Muscle of leg (tissue), 11 donors: ENCODE data around the gene SOAT1. TPM values are rescaled to one million over a fixed set of nuclear protein-coding genes. Genes with fewer than 3 reads are reported as not detected.
"Not testable (repeated sequence)": the region's sequence is repeated elsewhere in the genome, so short reads cannot be mapped to it uniquely, and the experiment has no call there.

ENCODE experiments used
- DNase-seq: peaks from one replicate; pipeline ENCODE4 v3.0.0; 2013
- H3K27ac ChIP-seq: one replicate; pipeline ENCODE4 v1.5.1; 2013; ENCODE audit warnings: mild to moderate bottlenecking, low read length, control low read depth
- H3K27me3 ChIP-seq: one replicate; pipeline ENCODE4 v1.6.1; 2013; ENCODE audit warnings: low read length; ENCODE audit not compliant: control insufficient read depth, insufficient read depth
- H3K36me3 ChIP-seq: one replicate; pipeline ENCODE4 v1.6.1; 2013; ENCODE audit warnings: low read length; ENCODE audit not compliant: control insufficient read depth, insufficient read depth
- H3K4me1 ChIP-seq: one replicate; pipeline ENCODE4 v1.6.1; 2013; ENCODE audit warnings: low read length; ENCODE audit not compliant: control insufficient read depth, insufficient read depth
- H3K4me3 ChIP-seq: one replicate; pipeline ENCODE4 v1.5.1; 2013; ENCODE audit warnings: low read length, control low read depth
- H3K9me3 ChIP-seq: replicated peaks from 2 replicates; pipeline ENCODE4 v1.6.1; 2013; ENCODE audit warnings: low read depth, low read length; ENCODE audit not compliant: control insufficient read depth
- WGBS: methylation state at CpG from one replicate; pipeline ENCODE4 v1.1.5; 2013; ENCODE audit warnings: missing lambda C conversion rate; ENCODE audit not compliant: insufficient coverage; 5-methylcytosine and 5-hydroxymethylcytosine counted together
- polyA plus RNA-seq, 8 donors: library from polyadenylated mRNA; unstranded; fragments of 120-200 nt; gene quantifications; one replicate each; pipeline versions ENCODE4 v1.2.1 to v1.2.3, GENCODE V29; 2013; ENCODE audit warnings: inconsistent platforms in 1 of 8, low replicate concordance in 1 of 8; ENCODE audit not compliant: insufficient read length in 8 of 8, insufficient read depth in 1 of 8
- total RNA-seq: library from RNA; stranded (reverse); fragments of 120-200 nt; gene quantifications from one replicate; pipeline ENCODE4 v1.2.4, GENCODE V29; 2013

SOAT1 gene
- total and polyA plus RNA-seq, 9 donors: 6.0 to 12.8 (median 7.3) TPM

- H3K4me1 ChIP-seq: no peaks in the 10 kb centered on the region
- no peak overlapping the region for H3K4me3 ChIP-seq
- no CpG with 5 or more reads among the region's 4 CpGs for WGBS
- H3K27me3 ChIP-seq: no peaks in the 10 kb centered on the region
- H3K36me3 ChIP-seq: no peaks in the 10 kb centered on the region
- DNase-seq: no peak
- no peaks in the 10 kb centered on the region for H3K9me3 ChIP-seq
- H3K27ac ChIP-seq: no peak overlapping the region
These were observed 78.6 kb downstream of the SOAT1 start for GRCh38 chr1:179372160-179372559.

DNA sequence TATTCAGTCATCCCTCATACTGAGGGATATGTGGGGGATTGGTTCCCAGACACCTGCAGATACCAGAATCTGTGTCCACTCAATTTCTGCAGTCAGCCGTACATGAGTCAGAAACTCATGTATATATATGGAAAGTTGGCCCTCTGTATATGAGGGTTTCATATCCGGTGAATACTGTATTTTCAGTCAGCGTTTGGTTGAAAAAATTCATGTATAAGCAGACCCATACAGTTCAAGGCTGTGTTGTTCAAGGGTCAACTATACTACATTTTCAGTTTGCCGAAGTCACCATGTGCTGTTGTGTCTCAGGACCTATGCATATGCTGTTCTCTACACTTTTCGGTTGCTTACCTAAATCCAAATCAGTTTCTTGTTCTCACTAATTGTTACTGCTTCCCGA lies 82.6 kb downstream of the SOAT1 start:
- 88% methylated on average over 1 of the region's 6 CpGs for WGBS
- no peak for DNase-seq

DNA sequence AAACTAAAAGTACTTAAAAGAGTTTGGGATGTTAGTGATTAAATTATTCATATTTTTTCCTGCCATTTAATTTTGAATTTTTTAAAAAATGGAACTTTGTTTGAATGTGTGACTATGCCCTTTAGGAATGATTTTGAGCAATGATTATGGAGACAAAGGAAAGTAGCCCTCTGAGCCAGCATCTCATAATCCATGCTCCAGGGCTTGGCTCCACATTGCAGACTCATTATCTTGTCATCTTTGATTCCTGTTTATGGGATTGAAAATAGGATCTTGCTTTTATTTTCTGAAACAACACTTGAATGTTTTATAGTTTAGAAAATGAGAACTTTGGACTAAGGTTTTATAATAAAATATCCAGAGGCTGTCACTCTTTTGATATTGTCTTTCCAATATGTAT lies 86.7 kb downstream of the SOAT1 start:
- no peaks in the 10 kb centered on the region for H3K4me1 ChIP-seq
- no peak for DNase-seq
- H3K36me3 ChIP-seq: no peaks in the 10 kb centered on the region
- no peak overlapping the region for H3K27ac ChIP-seq
- no peaks in the 10 kb centered on the region for H3K9me3 ChIP-seq
- no peak overlapping the region for H3K4me3 ChIP-seq
- H3K27me3 ChIP-seq: no peaks in the 10 kb centered on the region

More for the DNA sequence above, 82.6 kb downstream of the SOAT1 start:
- Histone ChIP-seq H3K27me3 (no peaks in the 10 kb centered on the region), H3K4me1 (no peaks in the 10 kb centered on the region), H3K36me3 (no peaks in the 10 kb centered on the region), H3K9me3 (no peaks in the 10 kb centered on the region), H3K27ac (no peak overlapping the region), H3K4me3 (no peak overlapping the region)

DNA sequence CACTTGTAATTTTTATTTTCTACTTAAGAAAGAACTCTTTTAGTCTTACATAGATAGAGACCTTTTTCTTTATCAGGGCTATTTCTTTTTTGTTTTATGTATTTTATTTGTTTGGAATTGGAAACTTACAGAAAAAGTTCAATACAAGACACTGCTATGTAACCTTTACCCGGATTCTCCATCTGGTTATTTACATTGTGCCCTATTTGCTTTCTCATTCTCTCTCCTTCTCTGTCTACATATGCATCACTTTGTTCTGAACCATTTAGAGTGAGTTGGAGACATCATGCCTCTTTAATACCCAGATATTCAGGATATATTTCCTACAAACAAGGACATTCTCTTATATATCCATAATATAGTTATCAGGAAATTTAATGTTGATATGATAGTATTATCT lies 90.4 kb downstream of the SOAT1 start:
- Histone ChIP-seq H3K4me3 (no peak overlapping the region), H3K9me3 (no peaks in the 10 kb centered on the region), H3K27me3 (no peaks in the 10 kb centered on the region), H3K27ac (no peak overlapping the region), H3K4me1 (no peaks in the 10 kb centered on the region), H3K36me3 (no peaks in the 10 kb centered on the region)
- no peak for DNase-seq
- no CpG with 5 or more reads among the region's 1 CpG for WGBS

GRCh38 chr1:179385510-179385909 lies 91.9 kb downstream of the SOAT1 start:
- Histone ChIP-seq H3K4me1 (no peaks in the 10 kb centered on the region), H3K27ac (no peak overlapping the region), H3K36me3 (no peaks in the 10 kb centered on the region), H3K27me3 (no peaks in the 10 kb centered on the region), H3K4me3 (no peak overlapping the region), H3K9me3 (no peaks in the 10 kb centered on the region)
- DNase-seq: no peak
- WGBS: 60% methylated on average over 1 of the region's 1 CpG

- H3K27me3 ChIP-seq: no peaks in the 10 kb centered on the region
- no peak overlapping the region for H3K4me3 ChIP-seq
- no peaks in the 10 kb centered on the region for H3K4me1 ChIP-seq
- peaks cover 2% of the 10 kb centered on the region for H3K9me3 ChIP-seq
- DNase-seq: no peak
- no peaks in the 10 kb centered on the region for H3K36me3 ChIP-seq
- no CpG with 5 or more reads among the region's 3 CpGs for WGBS
- no peak overlapping the region for H3K27ac ChIP-seq
These were observed 100.1 kb downstream of the SOAT1 start for GRCh38 chr1:179393721-179394120.

DNA sequence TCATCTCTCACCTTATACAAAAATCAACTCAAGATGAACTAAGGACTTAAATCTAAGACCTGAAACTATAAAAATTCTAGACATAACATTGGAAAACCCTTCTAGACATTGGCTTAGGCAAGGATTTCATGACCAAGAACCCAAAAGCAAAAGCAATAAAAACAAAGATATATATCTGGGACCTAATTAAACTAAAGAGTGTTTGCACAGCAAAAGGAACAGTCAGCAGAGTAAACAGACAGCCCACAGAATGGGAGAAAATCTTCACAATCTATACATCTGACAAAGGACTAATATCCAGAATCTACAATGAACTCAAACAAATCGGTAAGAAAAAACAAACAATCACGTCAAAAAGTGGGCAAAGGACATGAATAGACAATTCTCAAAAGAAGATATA lies 105.8 kb downstream of the SOAT1 start:
- not testable (repeated sequence) for H3K9me3 ChIP-seq, H3K4me1 ChIP-seq, DNase-seq, H3K27ac ChIP-seq, H3K36me3 ChIP-seq, H3K4me3 ChIP-seq, H3K27me3 ChIP-seq
- WGBS: no CpG with 5 or more reads among the region's 2 CpGs

Other genes starting within 250 kb of the SOAT1 start
- 10.3 TPM for gene TOR3A, start 211.7 kb upstream of the SOAT1 start, total RNA-seq
- 10 to 100 TPM; 15.6 to 19.6 (median 17.0) TPM for gene TOR3A, start 211.7 kb upstream of the SOAT1 start, polyA plus RNA-seq
- 8.3 TPM for gene ABL2, start 64.1 kb upstream of the SOAT1 start, total RNA-seq
- gene ABL2, start 64.1 kb upstream of the SOAT1 start, polyA plus RNA-seq: 10 to 100 TPM in 2 of 8 donors, 1 to 10 TPM in 6; 5.5 to 10.5 (median 8.6) TPM
- gene AXDND1, start 72.2 kb downstream of the SOAT1 start, total RNA-seq: 0.13 TPM
- under 1 TPM in 5 of 8 donors, not detected in 3; 0.13 to 0.28 (median 0.25) TPM for gene AXDND1, start 72.2 kb downstream of the SOAT1 start, polyA plus RNA-seq